GM18520 (cell line): ENCODE results near the gene TUBG1.
"Not testable (repeated sequence)": the region's sequence is repeated elsewhere in the genome, so short reads cannot be mapped to it uniquely, and the experiment has no call there.

Source experiments
- ATAC-seq: cut with Tn5 transposase; IDR thresholded peaks from one replicate; pipeline ENCODE4 v1.9.1; 2021; ENCODE audit not compliant: unreplicated experiment

The TUBG1 gene

GRCh38 chr17:42621987-42622386 is 12.5 kb downstream of the TUBG1 start:
- not testable (repeated sequence) for ATAC-seq

GRCh38 chr17:42623271-42623670 is 13.8 kb downstream of the TUBG1 start:
- no peak for ATAC-seq

GRCh38 chr17:42623732-42624596 is 14.5 kb downstream of the TUBG1 start:
- ATAC-seq: no peak

- not testable (repeated sequence) for ATAC-seq
These were observed 17.7 kb downstream of the TUBG1 start for GRCh38 chr17:42627032-42627764.

DNA sequence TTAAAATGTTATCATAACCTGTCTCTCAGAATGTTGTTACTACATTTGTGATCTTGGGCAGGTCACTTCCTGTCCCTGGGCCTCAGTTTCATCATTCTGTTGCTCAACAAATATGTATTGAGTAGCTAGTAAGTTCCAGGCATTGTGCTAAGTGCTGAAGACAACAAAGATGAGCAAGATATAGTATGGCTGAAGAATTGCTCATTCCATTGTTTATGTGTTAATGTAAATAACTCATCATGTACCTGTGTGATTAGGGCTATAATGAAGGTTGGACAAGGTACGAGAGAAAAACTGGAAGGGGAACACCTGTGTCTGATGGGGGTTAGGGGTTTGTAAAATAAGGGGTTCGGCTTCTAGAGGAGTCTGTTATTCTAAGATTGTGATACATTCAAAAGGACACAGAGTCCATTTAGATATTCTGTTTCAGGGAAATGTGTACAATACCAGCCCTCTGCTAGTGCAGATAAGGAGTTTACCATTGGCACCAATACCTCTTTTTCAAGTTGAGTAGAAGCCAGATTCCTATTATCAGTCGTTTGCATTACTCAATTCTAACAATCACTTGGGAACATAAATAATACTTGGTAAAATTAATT is 20.0 kb downstream of the TUBG1 start:
- ATAC-seq: no peak

GRCh38 chr17:42632949-42633444 is 23.5 kb downstream of the TUBG1 start:
- ATAC-seq: no peak

- no peak for ATAC-seq
These were observed 30.1 kb downstream of the TUBG1 start for GRCh38 chr17:42639525-42640113.

- ATAC-seq: no peak
These were observed 30.6 kb downstream of the TUBG1 start for GRCh38 chr17:42640121-42640520.

DNA sequence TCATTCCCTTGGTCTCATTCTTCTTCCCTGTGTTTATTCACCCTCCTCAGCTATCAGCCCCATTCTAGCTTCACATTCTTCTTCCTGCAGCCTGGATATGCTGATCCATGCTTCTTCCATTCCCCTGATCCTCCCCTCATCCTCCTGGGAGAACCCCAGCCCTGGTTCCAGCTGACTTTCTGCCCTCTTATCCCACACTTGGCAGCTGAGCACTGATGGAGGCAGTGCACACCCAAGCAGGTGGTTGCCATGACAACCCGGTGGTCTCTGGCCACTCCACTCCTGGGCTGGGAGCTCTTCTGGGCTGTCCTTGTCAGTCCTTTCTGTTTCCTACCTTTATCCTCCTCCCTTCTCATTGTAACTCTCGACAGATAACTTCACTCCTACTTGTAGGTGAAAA is 32.9 kb downstream of the TUBG1 start:
- ATAC-seq: no peak

DNA sequence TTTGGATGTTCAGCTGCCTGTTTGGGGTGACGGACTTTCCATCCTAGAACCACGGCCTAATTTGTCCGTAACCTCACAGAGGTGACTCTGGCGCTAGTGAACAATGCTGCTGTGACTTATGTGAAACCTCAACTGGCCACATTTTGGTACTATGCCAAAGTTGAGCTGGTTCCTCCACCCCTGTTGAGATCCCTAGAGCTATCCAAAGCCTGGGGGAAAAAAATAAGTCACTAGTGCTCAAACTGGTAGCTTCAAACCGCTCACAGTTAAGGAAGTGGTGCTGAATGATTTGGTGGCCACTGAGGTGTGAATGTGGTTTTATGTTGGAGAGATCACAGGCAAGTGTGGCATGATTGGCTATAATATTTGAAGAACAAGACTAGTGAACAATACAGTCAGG is 38.3 kb downstream of the TUBG1 start:
- no peak for ATAC-seq

DNA sequence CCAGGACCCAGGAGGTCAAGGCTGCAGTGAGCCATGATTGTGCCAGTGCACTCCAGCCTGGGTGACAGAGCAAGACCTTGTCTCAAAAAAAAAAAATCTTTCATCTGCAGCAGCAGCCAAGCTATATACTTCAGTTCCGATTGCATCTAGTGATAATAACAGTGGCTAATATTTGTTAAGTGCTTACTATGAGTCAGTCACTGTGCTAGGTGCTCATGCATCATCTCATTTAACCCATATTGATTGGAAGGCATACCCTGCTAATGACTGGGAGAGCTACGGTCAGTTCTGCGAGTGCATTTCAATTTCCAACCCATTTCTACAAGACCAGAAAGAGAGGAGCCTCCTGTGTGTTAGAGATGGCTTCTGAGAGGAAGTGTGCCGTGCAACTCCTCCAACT is 41.9 kb downstream of the TUBG1 start:
- no peak for ATAC-seq

- ATAC-seq: no peak
These were observed 44.0 kb downstream of the TUBG1 start for GRCh38 chr17:42653179-42654124.

GRCh38 chr17:42655528-42655927 is 46.0 kb downstream of the TUBG1 start:
- ATAC-seq: no peak

DNA sequence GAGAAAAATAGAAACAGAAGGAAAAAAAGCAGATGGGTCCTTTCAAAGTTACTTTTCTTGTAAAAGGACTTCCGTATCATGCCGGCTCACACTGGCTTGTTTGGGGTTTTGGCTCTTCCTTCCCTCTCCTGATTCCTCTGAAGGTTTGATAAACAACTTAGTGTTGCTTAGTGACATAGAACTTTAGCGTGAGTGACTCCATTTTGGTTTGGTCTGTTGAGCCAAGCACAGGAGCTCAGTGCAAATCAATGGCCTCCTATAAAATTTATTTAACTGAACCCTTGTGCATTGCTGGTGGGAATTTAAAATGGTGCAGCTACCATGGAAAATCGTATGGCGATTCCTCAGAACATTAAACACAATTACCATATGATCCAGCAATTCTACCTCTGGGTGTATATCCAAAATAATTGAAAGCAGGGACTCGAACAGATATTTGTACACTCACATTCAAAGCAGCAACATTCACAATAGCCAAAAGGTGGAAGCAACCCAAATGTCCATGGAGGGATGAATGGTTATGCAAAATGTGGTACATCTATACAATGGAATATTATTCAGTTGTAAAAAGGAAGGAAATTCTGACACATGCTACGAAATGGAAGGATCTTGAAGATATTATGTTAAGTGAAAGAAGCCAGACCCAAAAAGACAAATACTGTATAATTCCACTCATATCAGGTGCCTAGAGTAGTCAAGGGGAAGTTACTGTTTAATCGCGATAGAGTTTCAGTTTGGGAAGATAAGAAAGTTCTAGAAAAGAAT is 48.5 kb downstream of the TUBG1 start:
- no peak for ATAC-seq

GRCh38 chr17:42659079-42659931 is 49.8 kb downstream of the TUBG1 start, which contains the start of gene TUBG2:
Gene TUBG2, plus strand, starts transcription at chr17:42659284. Its CDS starts 220 bp downstream, at chr17:42659504.
- no peak for ATAC-seq

- not testable (repeated sequence) for ATAC-seq
These were observed 50.4 kb downstream of the TUBG1 start for GRCh38 chr17:42659932-42660274.

- ATAC-seq: no peak
These were observed 51.3 kb downstream of the TUBG1 start for GRCh38 chr17:42660692-42661345.
